ENCODE data around the gene HAUS1.

DNA sequence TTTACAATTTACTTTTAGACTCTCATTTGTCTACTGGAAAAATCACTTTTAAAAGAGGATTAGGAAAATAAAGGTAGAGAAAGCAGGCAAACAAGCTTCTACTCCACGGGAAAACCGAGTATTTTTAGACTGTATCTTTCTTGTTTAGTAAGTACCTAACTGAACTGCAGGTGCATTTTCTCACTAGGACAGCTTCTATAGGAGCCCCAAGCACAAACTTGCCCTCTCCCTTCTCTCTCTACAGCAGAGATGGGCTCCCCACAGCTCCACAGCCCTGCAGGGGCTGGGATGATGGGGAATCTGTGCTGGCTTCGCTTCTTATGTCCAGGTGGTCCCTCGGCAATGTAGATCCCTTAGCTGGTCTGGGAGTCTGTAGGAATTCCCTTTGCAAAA, 48.4 kb upstream of the HAUS1 start:
- no peak for TF ChIP-seq POLR2A (IDR thresholded peaks at IDR 0.05; ENCODE audit: low read depth, low read length)
- TF ChIP-seq SPI1 (IDR thresholded peaks at IDR 0.05; ENCODE audit: low read depth, low read length) = no peak
- TF ChIP-seq POLR2AphosphoS5 (IDR thresholded peaks at IDR 0.05; ENCODE audit: low read depth, low read length) = no peak

All from GM12891 (cell line).